ENCODE results near the gene MEGF9.

The MEGF9 gene

GRCh38 chr9:120616966-120617935 is 97.0 kb downstream of the MEGF9 start:
- DNase-seq = no peak

- no peak for DNase-seq
Observed at GRCh38 chr9:120612218-120612617, 102.1 kb downstream of the MEGF9 start.

- no peak for DNase-seq
Observed at GRCh38 chr9:120611690-120612068, 102.6 kb downstream of the MEGF9 start.

GRCh38 chr9:120610975-120611689 is 103.1 kb downstream of the MEGF9 start:
- no peak for DNase-seq

GRCh38 chr9:120609636-120610035 is 104.6 kb downstream of the MEGF9 start:
- no peak for DNase-seq

- DNase-seq = no peak
Observed at GRCh38 chr9:120608421-120608820, 105.8 kb downstream of the MEGF9 start.

- no peak for DNase-seq
Observed at GRCh38 chr9:120603591-120603990, 110.7 kb downstream of the MEGF9 start.

- no peak for DNase-seq
Observed at GRCh38 chr9:120603010-120603409, 111.3 kb downstream of the MEGF9 start.

- DNase-seq = no peak
Observed at GRCh38 chr9:120593955-120594277, 120.4 kb downstream of the MEGF9 start.

- DNase-seq = no peak
Observed at GRCh38 chr9:120593250-120593954, 120.9 kb downstream of the MEGF9 start.

GRCh38 chr9:120592210-120592609 is 122.1 kb downstream of the MEGF9 start:
- no peak for DNase-seq

- no peak for DNase-seq
Observed at GRCh38 chr9:120587328-120587727, 126.9 kb downstream of the MEGF9 start.

GRCh38 chr9:120583958-120584369 is 130.3 kb downstream of the MEGF9 start:
- DNase-seq = no peak

- peak; percentile 88 for DNase-seq
Observed at GRCh38 chr9:120580051-120580896, 134.0 kb downstream of the MEGF9 start, which contains the start of gene CDK5RAP2. Gene CDK5RAP2 (minus strand): TSS chr9:120580167. CDS start chr9:120579978, 189 bp downstream.

- DNase-seq = no peak
Observed at GRCh38 chr9:120579139-120580050, 134.9 kb downstream of the MEGF9 start.

GRCh38 chr9:120574473-120574872 is 139.8 kb downstream of the MEGF9 start:
- no peak for DNase-seq

- DNase-seq = no peak
Observed at GRCh38 chr9:120572472-120572871, 141.8 kb downstream of the MEGF9 start.

GRCh38 chr9:120571443-120572257 is 142.6 kb downstream of the MEGF9 start:
- DNase-seq = no peak

GRCh38 chr9:120570296-120570695 is 144.0 kb downstream of the MEGF9 start:
- DNase-seq = no peak

GRCh38 chr9:120569556-120569955 is 144.7 kb downstream of the MEGF9 start:
- no peak for DNase-seq
